ENCODE data around the gene TMEM132A. TPM values are rescaled to one million over a fixed set of nuclear protein-coding genes. Genes with fewer than 3 reads are reported as not detected.
A peak's percentile ranks its signal among the peaks of the same experiment; 100 is the strongest.

Gene TMEM132A
- total RNA-seq, 1 donor from 2014 or later, result 2.4 TPM

- no peak for DNase-seq (ENCODE audit: low spot score)
- H3K4me3 Mint-ChIP-seq, result no peak overlapping the region
- no peaks in the 10 kb centered on the region for H3K9me3 Mint-ChIP-seq
- H3K27me3 Mint-ChIP-seq (ENCODE audit: insufficient read depth), result no peaks in the 10 kb centered on the region
- H3K36me3 Mint-ChIP-seq (ENCODE audit: low read depth), result peaks cover 36% of the 10 kb centered on the region
- intact Hi-C loops (cut with micrococcal nuclease), result no loop called here
- peaks cover 47% of the 10 kb centered on the region for H3K4me1 Mint-ChIP-seq (ENCODE audit: low read depth)
- H3K27ac Mint-ChIP-seq, result no peak overlapping the region
Observed at GRCh38 chr11:60918251-60918938, 5.9 kb upstream of the TMEM132A start.

DNA sequence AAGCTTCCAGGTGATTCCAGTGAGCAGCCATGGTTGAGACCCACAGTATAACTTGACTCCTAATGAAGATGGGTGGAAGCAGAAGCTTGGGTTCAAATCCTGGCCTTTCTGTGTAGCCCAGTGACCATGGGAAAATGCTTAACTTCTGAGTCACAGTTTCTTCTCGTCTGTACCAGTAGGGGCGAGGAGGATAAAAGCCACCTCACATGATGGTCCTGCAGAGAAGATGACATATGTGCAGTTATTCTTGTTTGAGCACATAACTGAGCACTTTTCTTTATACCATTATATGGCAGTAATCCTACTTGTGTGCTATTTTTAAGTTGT lies 5.4 kb upstream of the TMEM132A start:
- Mint-ChIP-seq H3K9me3 (no peaks in the 10 kb centered on the region), H3K36me3 (ENCODE audit: low read depth) (peaks cover 38% of the 10 kb centered on the region)
- intact Hi-C loops (cut with micrococcal nuclease), result no loop called here

GRCh38 chr11:60919320-60919719 lies 4.9 kb upstream of the TMEM132A start:
- H3K4me1 Mint-ChIP-seq (ENCODE audit: low read depth), result peaks cover 39% of the 10 kb centered on the region
- H3K9me3 Mint-ChIP-seq, result no peaks in the 10 kb centered on the region
- no peaks in the 10 kb centered on the region for H3K27me3 Mint-ChIP-seq (ENCODE audit: insufficient read depth)
- peaks cover 38% of the 10 kb centered on the region for H3K36me3 Mint-ChIP-seq (ENCODE audit: low read depth)
- no peak overlapping the region for H3K27ac Mint-ChIP-seq
- no peak for DNase-seq (ENCODE audit: low spot score)
- intact Hi-C loops (cut with micrococcal nuclease), result no loop called here
- no peak overlapping the region for H3K4me3 Mint-ChIP-seq

More for the DNA sequence above, 5.4 kb upstream of the TMEM132A start:
- Mint-ChIP-seq H3K27ac (no peak overlapping the region), H3K27me3 (ENCODE audit: insufficient read depth) (no peaks in the 10 kb centered on the region), H3K4me3 (no peak overlapping the region), H3K4me1 (ENCODE audit: low read depth) (peaks cover 42% of the 10 kb centered on the region)
- DNase-seq (ENCODE audit: low spot score), result no peak

GRCh38 chr11:60919956-60920355 lies 4.3 kb upstream of the TMEM132A start:
- no peaks in the 10 kb centered on the region for H3K9me3 Mint-ChIP-seq
- peaks cover 1% of the 10 kb centered on the region for H3K27me3 Mint-ChIP-seq (ENCODE audit: insufficient read depth)
- DNase-seq (ENCODE audit: low spot score), result no peak
- H3K4me1 Mint-ChIP-seq (ENCODE audit: low read depth), result peaks cover 36% of the 10 kb centered on the region
- no peak overlapping the region for H3K27ac Mint-ChIP-seq
- intact Hi-C loops (cut with micrococcal nuclease), result no loop called here
- no peak overlapping the region for H3K4me3 Mint-ChIP-seq
- H3K36me3 Mint-ChIP-seq (ENCODE audit: low read depth), result peaks cover 38% of the 10 kb centered on the region

- peaks cover 28% of the 10 kb centered on the region for H3K4me1 Mint-ChIP-seq (ENCODE audit: low read depth)
- no peak overlapping the region for H3K4me3 Mint-ChIP-seq
- no peak for DNase-seq (ENCODE audit: low spot score)
- intact Hi-C loops (cut with micrococcal nuclease), result no loop called here
- H3K9me3 Mint-ChIP-seq, result no peaks in the 10 kb centered on the region
- H3K27ac Mint-ChIP-seq, result no peak overlapping the region
- peaks cover 12% of the 10 kb centered on the region for H3K27me3 Mint-ChIP-seq (ENCODE audit: insufficient read depth)
- peaks cover 34% of the 10 kb centered on the region for H3K36me3 Mint-ChIP-seq (ENCODE audit: low read depth)
Observed at GRCh38 chr11:60921259-60921658, 3.0 kb upstream of the TMEM132A start.

GRCh38 chr11:60921777-60922335 lies 2.4 kb upstream of the TMEM132A start:
- intact Hi-C loops (cut with micrococcal nuclease), result no loop called here
- peaks cover 34% of the 10 kb centered on the region for H3K36me3 Mint-ChIP-seq (ENCODE audit: low read depth)

DNA sequence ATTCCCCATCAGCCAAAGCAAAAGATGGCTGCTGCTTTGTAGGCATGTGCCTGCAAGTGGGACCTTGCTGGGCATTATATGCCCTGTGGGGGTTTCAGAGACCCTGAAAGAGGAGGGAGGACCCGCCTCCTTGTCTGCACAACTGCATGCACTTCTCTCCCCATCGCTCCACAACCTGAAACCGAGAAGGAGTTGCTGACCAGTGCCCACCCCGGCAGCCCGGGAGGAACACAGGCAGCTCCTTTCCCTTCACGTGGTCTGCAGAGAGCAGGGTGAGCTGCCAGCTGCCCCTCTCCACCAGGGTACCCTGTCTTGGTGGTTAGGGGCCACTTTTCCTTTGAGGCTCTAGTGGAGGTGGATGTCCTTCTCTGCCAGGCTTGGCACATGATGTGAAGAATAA lies 1.4 kb upstream of the TMEM132A start:
- H3K4me1 Mint-ChIP-seq (ENCODE audit: low read depth), result peaks cover 19% of the 10 kb centered on the region

More at GRCh38 chr11:60921777-60922335, 2.4 kb upstream of the TMEM132A start:
- DNase-seq (ENCODE audit: low spot score), result no peak
- H3K9me3 Mint-ChIP-seq, result no peaks in the 10 kb centered on the region
- no peak overlapping the region for H3K27ac Mint-ChIP-seq
- H3K27me3 Mint-ChIP-seq (ENCODE audit: insufficient read depth), result peaks cover 16% of the 10 kb centered on the region
- no peak overlapping the region for H3K4me3 Mint-ChIP-seq
- H3K4me1 Mint-ChIP-seq (ENCODE audit: low read depth), result peaks cover 24% of the 10 kb centered on the region

DNA sequence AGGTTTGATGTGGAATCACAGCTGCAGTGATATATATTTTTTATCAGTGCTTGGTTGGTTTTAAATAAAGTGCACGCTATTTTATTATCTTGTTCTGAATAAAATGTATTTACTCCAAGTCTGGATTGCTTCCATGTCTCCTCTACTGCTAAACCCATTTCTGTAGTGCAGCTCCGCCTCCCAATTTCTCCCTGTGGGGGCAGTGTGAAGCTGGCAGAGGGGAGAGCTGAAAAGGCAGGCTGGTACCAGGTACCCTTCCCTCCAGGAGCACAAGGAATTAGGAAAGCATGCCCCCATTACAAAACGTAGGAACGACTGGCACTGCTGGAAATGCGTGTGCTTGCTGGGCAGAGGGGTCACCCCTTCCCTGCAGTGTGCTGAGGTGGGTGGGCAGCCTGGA lies 934 bp upstream of the TMEM132A start:
- Mint-ChIP-seq H3K27ac (no peak overlapping the region), H3K27me3 (ENCODE audit: insufficient read depth) (peaks cover 19% of the 10 kb centered on the region), H3K4me3 (peak overlapping the region; percentile 65), H3K4me1 (ENCODE audit: low read depth) (peaks cover 19% of the 10 kb centered on the region), H3K9me3 (no peaks in the 10 kb centered on the region), H3K36me3 (ENCODE audit: low read depth) (peaks cover 28% of the 10 kb centered on the region)
- intact Hi-C loops (cut with micrococcal nuclease), result no loop called here
- no peak for DNase-seq (ENCODE audit: low spot score)

More for the DNA sequence above, 1.4 kb upstream of the TMEM132A start:
- intact Hi-C loops (cut with micrococcal nuclease), result no loop called here
- H3K27me3 Mint-ChIP-seq (ENCODE audit: insufficient read depth), result peaks cover 19% of the 10 kb centered on the region
- no peaks in the 10 kb centered on the region for H3K9me3 Mint-ChIP-seq
- no peak for DNase-seq (ENCODE audit: low spot score)
- no peak overlapping the region for H3K27ac Mint-ChIP-seq
- peaks cover 30% of the 10 kb centered on the region for H3K36me3 Mint-ChIP-seq (ENCODE audit: low read depth)
- H3K4me3 Mint-ChIP-seq, result no peak overlapping the region

DNA sequence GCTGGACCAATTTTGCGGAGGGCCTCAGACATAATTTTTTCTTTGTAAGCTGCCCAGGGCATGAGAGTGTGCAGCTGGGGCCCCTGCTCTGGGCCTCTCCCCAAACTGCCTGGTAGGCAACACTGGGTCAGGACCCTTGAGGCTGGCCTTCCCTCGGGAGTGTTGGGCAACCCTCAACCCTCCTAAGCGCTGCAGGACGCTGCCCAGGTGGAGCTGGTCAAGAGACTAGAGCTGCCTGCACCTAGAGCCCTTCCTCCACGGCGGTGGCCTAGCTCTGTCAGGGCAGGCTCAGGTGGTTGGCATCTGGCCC lies 505 bp upstream of the TMEM132A start:
- no peak for DNase-seq (ENCODE audit: low spot score)
- Mint-ChIP-seq H3K9me3 (no peaks in the 10 kb centered on the region), H3K4me1 (ENCODE audit: low read depth) (peaks cover 18% of the 10 kb centered on the region), H3K27me3 (ENCODE audit: insufficient read depth) (peaks cover 19% of the 10 kb centered on the region), H3K27ac (no peak overlapping the region), H3K36me3 (ENCODE audit: low read depth) (peaks cover 28% of the 10 kb centered on the region), H3K4me3 (peak overlapping the region; percentile 53)
- intact Hi-C loops (cut with micrococcal nuclease), result loop anchor here (1.0 kb wide), 1 partner anchor 8 kb away; no protein-coding TSS in a partner anchor

- H3K4me3 Mint-ChIP-seq, result peak overlapping the region; percentile 61
- H3K9me3 Mint-ChIP-seq, result no peaks in the 10 kb centered on the region
- peaks cover 6% of the 10 kb centered on the region for H3K4me1 Mint-ChIP-seq (ENCODE audit: low read depth)
- intact Hi-C loops (cut with micrococcal nuclease), result loop anchor here (1.0 kb wide), 1 partner anchor 10 kb away; no protein-coding TSS in a partner anchor
- peaks cover 23% of the 10 kb centered on the region for H3K36me3 Mint-ChIP-seq (ENCODE audit: low read depth)
- H3K27me3 Mint-ChIP-seq (ENCODE audit: insufficient read depth), result peaks cover 22% of the 10 kb centered on the region
- no peak overlapping the region for H3K27ac Mint-ChIP-seq
- DNase-seq (ENCODE audit: low spot score), result no peak
Observed at GRCh38 chr11:60924906-60925853, 920 bp downstream of the TMEM132A start.

DNA sequence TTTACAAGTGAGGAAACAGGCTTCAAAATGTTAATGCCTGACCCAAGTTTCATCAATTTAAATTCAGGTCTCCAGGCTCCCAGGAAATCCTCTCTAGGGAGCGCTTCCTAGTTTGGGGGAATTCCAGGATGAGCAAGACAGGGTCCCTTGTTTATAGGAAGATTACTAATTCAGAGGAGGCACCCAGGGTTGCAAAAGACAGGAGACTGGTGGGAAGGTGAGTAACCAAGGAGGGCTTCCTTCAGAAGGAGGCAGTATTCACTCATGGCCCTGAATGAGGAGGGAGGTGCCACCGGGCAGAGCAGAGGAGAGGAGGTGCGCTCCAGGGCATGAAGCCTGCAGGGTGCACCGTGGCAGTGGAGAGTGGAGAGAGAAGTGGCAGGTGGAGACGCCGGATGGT lies 1.6 kb downstream of the TMEM132A start:
- no peak overlapping the region for H3K27ac Mint-ChIP-seq
- no peaks in the 10 kb centered on the region for H3K9me3 Mint-ChIP-seq
- H3K36me3 Mint-ChIP-seq (ENCODE audit: low read depth), result peaks cover 17% of the 10 kb centered on the region
- H3K27me3 Mint-ChIP-seq (ENCODE audit: insufficient read depth), result peaks cover 22% of the 10 kb centered on the region
- H3K4me1 Mint-ChIP-seq (ENCODE audit: low read depth), result peaks cover 6% of the 10 kb centered on the region
- intact Hi-C loops (cut with micrococcal nuclease), result no loop called here
- no peak for DNase-seq (ENCODE audit: low spot score)
- H3K4me3 Mint-ChIP-seq, result no peak overlapping the region

- H3K27ac Mint-ChIP-seq, result no peak overlapping the region
- DNase-seq (ENCODE audit: low spot score), result no peak
- peaks cover 22% of the 10 kb centered on the region for H3K27me3 Mint-ChIP-seq (ENCODE audit: insufficient read depth)
- H3K36me3 Mint-ChIP-seq (ENCODE audit: low read depth), result peaks cover 12% of the 10 kb centered on the region
- H3K4me3 Mint-ChIP-seq, result no peak overlapping the region
- no peaks in the 10 kb centered on the region for H3K9me3 Mint-ChIP-seq
- H3K4me1 Mint-ChIP-seq (ENCODE audit: low read depth), result peaks cover 6% of the 10 kb centered on the region
- intact Hi-C loops (cut with micrococcal nuclease), result no loop called here
Observed at GRCh38 chr11:60926500-60926899, 2.2 kb downstream of the TMEM132A start.

- intact Hi-C loops (cut with micrococcal nuclease), result no loop called here
- Mint-ChIP-seq H3K27ac (no peak overlapping the region), H3K27me3 (ENCODE audit: insufficient read depth) (peaks cover 23% of the 10 kb centered on the region), H3K36me3 (ENCODE audit: low read depth) (peaks cover 9% of the 10 kb centered on the region), H3K9me3 (no peaks in the 10 kb centered on the region), H3K4me3 (no peak overlapping the region), H3K4me1 (ENCODE audit: low read depth) (peaks cover 6% of the 10 kb centered on the region)
- DNase-seq (ENCODE audit: low spot score), result no peak
Observed at GRCh38 chr11:60927061-60927592, 2.9 kb downstream of the TMEM132A start.

Measured in activated T-helper 1 cell treated with anti-CD3 and anti-CD28 coated beads, Interleukin-12 subunit alpha, Interleukin-12 subunit beta, Interleukin-2, Interleukin-4 antibody, amounts not matched to agents 30 ng/mL and 10 ng/mL and 1 ng/mL, durations not matched to agents 14 hours and 24 hours and 36 hours (primary cell).